GM18867 (cell line): ENCODE measurements around the gene RIPOR3.
"Not testable (repeated sequence)": the region's sequence is repeated elsewhere in the genome, so short reads cannot be mapped to it uniquely, and the experiment has no call there.

Experiments
- ATAC-seq: cut with Tn5 transposase; IDR thresholded peaks from one replicate; pipeline ENCODE4 v1.9.1; 2021; ENCODE audit warnings: mild to moderate bottlenecking, moderate library complexity; ENCODE audit not compliant: unreplicated experiment

The RIPOR3 gene

GRCh38 chr20:50559856-50560638, 131.3 kb downstream of the RIPOR3 start:
- ATAC-seq = no peak

- ATAC-seq = no peak
Measured at GRCh38 chr20:50559149-50559548, 132.2 kb downstream of the RIPOR3 start.

GRCh38 chr20:50558483-50558925, 132.8 kb downstream of the RIPOR3 start:
- no peak for ATAC-seq

GRCh38 chr20:50557549-50558134, 133.7 kb downstream of the RIPOR3 start:
- ATAC-seq = no peak

- no peak for ATAC-seq
Measured at GRCh38 chr20:50555662-50556061, 135.7 kb downstream of the RIPOR3 start.

- no peak for ATAC-seq
Measured at GRCh38 chr20:50554694-50555579, 136.4 kb downstream of the RIPOR3 start.

GRCh38 chr20:50552979-50553378, 138.4 kb downstream of the RIPOR3 start:
- ATAC-seq = no peak

GRCh38 chr20:50551288-50551687, 140.1 kb downstream of the RIPOR3 start:
- no peak for ATAC-seq

GRCh38 chr20:50550531-50550930, 140.8 kb downstream of the RIPOR3 start:
- no peak for ATAC-seq

- no peak for ATAC-seq
Measured at GRCh38 chr20:50548396-50548795, 142.9 kb downstream of the RIPOR3 start.

- ATAC-seq = no peak
Measured at GRCh38 chr20:50547964-50548363, 143.4 kb downstream of the RIPOR3 start.

GRCh38 chr20:50546729-50547314, 144.5 kb downstream of the RIPOR3 start:
- peak; percentile 54 for ATAC-seq

GRCh38 chr20:50545126-50545525, 146.2 kb downstream of the RIPOR3 start:
- ATAC-seq = no peak

GRCh38 chr20:50543326-50543725, 148.0 kb downstream of the RIPOR3 start:
- ATAC-seq = no peak

- ATAC-seq = no peak
Measured at GRCh38 chr20:50541606-50542041, 149.7 kb downstream of the RIPOR3 start.

GRCh38 chr20:50540620-50541605, 150.4 kb downstream of the RIPOR3 start:
- ATAC-seq = no peak

GRCh38 chr20:50539798-50540197, 151.5 kb downstream of the RIPOR3 start:
- not testable (repeated sequence) for ATAC-seq

GRCh38 chr20:50538276-50538675, 153.1 kb downstream of the RIPOR3 start:
- no peak for ATAC-seq

- no peak for ATAC-seq
Measured at GRCh38 chr20:50537546-50538201, 153.7 kb downstream of the RIPOR3 start.
